Stimulated activated naive CD4-positive, alpha-beta T cell (primary cell): ENCODE measurements around the gene EPHA2.

Source experiments
- DNase-seq, 6 experiments: peaks; one replicate each; lab custom pipeline; 2025; lab: John Stamatoyannopoulos, UW

The EPHA2 gene

GRCh38 chr1:16134906-16135305 lies 21.0 kb downstream of the EPHA2 start:
- DNase-seq, result no peak

- no peak for DNase-seq
Observed at GRCh38 chr1:16134066-16134801, 21.6 kb downstream of the EPHA2 start.

- no peak for DNase-seq
Observed at GRCh38 chr1:16133007-16133961, 22.6 kb downstream of the EPHA2 start.

- no peak for DNase-seq
Observed at GRCh38 chr1:16132325-16132785, 23.5 kb downstream of the EPHA2 start.

GRCh38 chr1:16131636-16132324 lies 24.1 kb downstream of the EPHA2 start:
- DNase-seq, result no peak

GRCh38 chr1:16130827-16131226 lies 25.0 kb downstream of the EPHA2 start:
- DNase-seq, result no peak

GRCh38 chr1:16129921-16130543 lies 25.8 kb downstream of the EPHA2 start:
- DNase-seq, result no peak

GRCh38 chr1:16129316-16129715 lies 26.6 kb downstream of the EPHA2 start:
- DNase-seq, result no peak

- no peak for DNase-seq
Observed at GRCh38 chr1:16128338-16128741, 27.5 kb downstream of the EPHA2 start.

GRCh38 chr1:16127676-16128337 lies 28.1 kb downstream of the EPHA2 start:
- no peak for DNase-seq

GRCh38 chr1:16126743-16127515 lies 28.9 kb downstream of the EPHA2 start:
- DNase-seq, result no peak

- no peak for DNase-seq
Observed at GRCh38 chr1:16126160-16126559, 29.7 kb downstream of the EPHA2 start.

GRCh38 chr1:16125483-16125882 lies 30.4 kb downstream of the EPHA2 start:
- DNase-seq, result no peak

- DNase-seq, result no peak
Observed at GRCh38 chr1:16125088-16125470, 30.8 kb downstream of the EPHA2 start.

- no peak for DNase-seq
Observed at GRCh38 chr1:16124377-16125087, 31.3 kb downstream of the EPHA2 start.

GRCh38 chr1:16122916-16123315 lies 33.0 kb downstream of the EPHA2 start:
- DNase-seq, result no peak

- DNase-seq, result no peak
Observed at GRCh38 chr1:16122350-16122881, 33.5 kb downstream of the EPHA2 start.

- no peak for DNase-seq
Observed at GRCh38 chr1:16120940-16121410, 34.9 kb downstream of the EPHA2 start.

GRCh38 chr1:16120407-16120806 lies 35.5 kb downstream of the EPHA2 start:
- no peak for DNase-seq

- DNase-seq, result no peak
Observed at GRCh38 chr1:16119926-16120325, 35.9 kb downstream of the EPHA2 start.
